Common myeloid progenitor, CD34-positive (primary cell): ENCODE data around the gene SCYGR8.

Source experiments
- CTCF ChIA-PET: fragments of 350-600 bp; sonication (Branson Sonifier 250); formaldehyde crosslinking; loops from one replicate; lab custom pipeline; 2021; ENCODE audit warnings: antibody characterized with exemption; lab: Charles Lee
- POLR2A ChIA-PET: fragments of 350-600 bp; sonication (Branson Sonifier 250); formaldehyde crosslinking; loops from one replicate; lab custom pipeline; 2021; ENCODE audit warnings: antibody characterized with exemption; lab: Charles Lee
- DNase-seq, 3 donors: peaks; one replicate each; pipeline versions ENCODE4 v3.0.0 to v3.0.0-alpha.2; 2013
- H3K27ac ChIP-seq, 2 experiments: 1 replicate in 1 of 2; 2 replicates in 1 of 2; pipeline ENCODE4 v1.7.0; 2013; ENCODE audit warnings: inconsistent platforms in 2 of 2, low read length in 2 of 2, mild to moderate bottlenecking in 2 of 2, low read depth in 1 of 2, moderate library complexity in 1 of 2; ENCODE audit not compliant: severe bottlenecking in 2 of 2, insufficient read depth in 1 of 2, poor library complexity in 1 of 2
- H3K27me3 ChIP-seq, 5 experiments: replicated peaks in 2 of 5; 1 replicate in 3 of 5; 2 replicates in 2 of 5; pipeline versions ENCODE4 v1.6.1 to v1.7.0; 2013; ENCODE audit warnings: low read length in 4 of 5, mild to moderate bottlenecking in 2 of 5, moderate library complexity in 2 of 5, inconsistent platforms in 1 of 5; ENCODE audit not compliant: insufficient read depth in 5 of 5, control insufficient read depth in 4 of 5
- H3K36me3 ChIP-seq, 4 experiments: 1 replicate in 2 of 4; 2 replicates in 2 of 4; pipeline versions ENCODE4 v1.6.1 to v1.7.0; 2013; ENCODE audit warnings: low read length in 3 of 4, control low read depth in 1 of 4, mild to moderate bottlenecking in 1 of 4; ENCODE audit not compliant: control insufficient read depth in 4 of 4, insufficient read depth in 4 of 4
- H3K4me1 ChIP-seq, 4 experiments: 1 replicate in 3 of 4; 2 replicates in 1 of 4; pipeline versions ENCODE4 v1.6.1 to v1.7.1; 2013; ENCODE audit warnings: low read length in 3 of 4, mild to moderate bottlenecking in 3 of 4, control low read depth in 1 of 4, inconsistent platforms in 1 of 4, moderate library complexity in 1 of 4; ENCODE audit not compliant: control insufficient read depth in 4 of 4, insufficient read depth in 4 of 4; ENCODE audit errors: control extremely low read depth in 1 of 4
- H3K4me3 ChIP-seq, 7 experiments: 1 replicate in 4 of 7; 2 replicates in 3 of 7; pipeline versions ENCODE4 v1.5.1 to v1.7.0; 2013; ENCODE audit warnings: mild to moderate bottlenecking in 7 of 7, low read length in 6 of 7, moderate library complexity in 6 of 7, inconsistent platforms in 2 of 7, low read depth in 2 of 7, control low read depth in 1 of 7; ENCODE audit not compliant: insufficient read depth in 4 of 7, control insufficient read depth in 1 of 7; ENCODE audit errors: extremely low read depth in 1 of 7
- H3K9me3 ChIP-seq, 5 experiments: 1 replicate in 4 of 5; 2 replicates in 1 of 5; pipeline versions ENCODE4 v1.6.1 to v1.7.1; 2013; ENCODE audit warnings: low read length in 4 of 5, mild to moderate bottlenecking in 2 of 5, inconsistent platforms in 1 of 5, low read depth in 1 of 5, moderate library complexity in 1 of 5; ENCODE audit not compliant: control insufficient read depth in 4 of 5, insufficient read depth in 2 of 5; ENCODE audit errors: control extremely low read depth in 1 of 5
- WGBS: methylation state at CpG from one replicate; pipeline ENCODE4 v1.1.5; 2013; ENCODE audit not compliant: insufficient coverage; 5-methylcytosine and 5-hydroxymethylcytosine counted together

Gene SCYGR8

GRCh38 chr2:227785293-227785692, 39.6 kb downstream of the SCYGR8 start:
- Histone ChIP-seq H3K36me3 (no peaks in the 10 kb centered on the region), H3K27ac (no peak overlapping the region), H3K4me1 (no peaks in the 10 kb centered on the region), H3K27me3 (no peaks in the 10 kb centered on the region), H3K4me3 (no peak overlapping the region), H3K9me3 (no peaks in the 10 kb centered on the region)
- POLR2A ChIA-PET, result no interaction called here
- CTCF ChIA-PET, result no interaction called here
- 100% methylated on average over 1 of the region's 1 CpG for WGBS
- DNase-seq, result no peak

GRCh38 chr2:227788561-227789018, 42.9 kb downstream of the SCYGR8 start:
- Histone ChIP-seq H3K27ac (no peak overlapping the region), H3K9me3 (no peaks in the 10 kb centered on the region), H3K27me3 (no peaks in the 10 kb centered on the region), H3K4me3 (no peak overlapping the region), H3K36me3 (no peaks in the 10 kb centered on the region), H3K4me1 (no peaks in the 10 kb centered on the region)
- ChIA-PET CTCF (no interaction called here), POLR2A (no interaction called here)
- 93% methylated on average over 3 of the region's 4 CpGs for WGBS
- DNase-seq, result no peak

- ChIA-PET CTCF (no interaction called here), POLR2A (no interaction called here)
- Histone ChIP-seq H3K27ac (no peak overlapping the region), H3K9me3 (no peaks in the 10 kb centered on the region), H3K36me3 (no peaks in the 10 kb centered on the region), H3K27me3 (no peaks in the 10 kb centered on the region), H3K4me1 (no peaks in the 10 kb centered on the region), H3K4me3 (no peak overlapping the region)
- WGBS, result 83% methylated on average over 1 of the region's 4 CpGs
- no peak for DNase-seq
These were observed 44.1 kb downstream of the SCYGR8 start for GRCh38 chr2:227789803-227790202.

- 96% methylated on average over 4 of the region's 5 CpGs for WGBS
- Histone ChIP-seq H3K36me3 (no peaks in the 10 kb centered on the region), H3K4me1 (no peaks in the 10 kb centered on the region), H3K9me3 (no peaks in the 10 kb centered on the region), H3K27me3 (no peaks in the 10 kb centered on the region), H3K4me3 (no peak overlapping the region), H3K27ac (no peak overlapping the region)
- no peak for DNase-seq
- CTCF ChIA-PET, result interaction anchor here (1.3 to 1.8 kb wide), 2 partner anchors 13 to 27 kb away, joined by 5 read pairs; no protein-coding TSS in a partner anchor
- POLR2A ChIA-PET, result no interaction called here
These were observed 47.5 kb downstream of the SCYGR8 start for GRCh38 chr2:227793148-227793712.
